NB4 (cell line): ENCODE measurements around the gene GPRIN1.

ENCODE experiments used
- CTCF ChIP-seq: IDR thresholded peaks from one replicate; pipeline ENCODE4 v1.5.1; 2012; ENCODE audit warnings: low read depth, low read length
- MAX ChIP-seq: IDR thresholded peaks from 2 replicates; pipeline ENCODE4 v1.6.1; 2011; ENCODE audit warnings: low read depth, low read length
- POLR2A ChIP-seq: IDR thresholded peaks from 2 replicates; pipeline ENCODE4 v1.6.1; 2011; ENCODE audit warnings: mild to moderate bottlenecking; ENCODE audit not compliant: insufficient read length; ENCODE audit errors: extremely low read depth

DNA sequence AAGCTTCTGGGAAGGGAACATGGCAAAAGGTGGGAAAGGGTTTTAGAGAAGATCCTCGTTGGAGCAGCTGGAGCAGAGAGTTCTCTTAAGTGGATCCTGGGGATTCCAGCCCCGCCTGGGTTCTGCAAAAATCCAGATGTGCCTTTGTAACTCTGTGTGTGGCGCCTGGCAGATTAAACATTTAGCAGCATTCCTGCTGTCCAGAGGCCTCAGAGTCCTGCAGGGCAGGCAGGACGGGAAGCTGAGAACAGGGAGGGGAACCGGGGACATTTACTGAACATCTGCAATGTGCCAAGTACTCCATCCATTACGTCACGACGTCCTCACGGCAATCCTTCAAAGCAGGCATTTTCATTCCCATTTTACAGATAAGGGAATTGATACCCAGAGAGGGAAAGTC lies 26.5 kb upstream of the GPRIN1 start:
- TF ChIP-seq MAX (no peak), CTCF (no peak), POLR2A (no peak)
